CD4-positive, alpha-beta T cell treated with Interleukin-17A for 4 hours (primary cell): ENCODE data around the gene MIF4GD.
A peak's percentile ranks its signal among the peaks of the same experiment; 100 is the strongest.
"Not testable (repeated sequence)": the region's sequence is repeated elsewhere in the genome, so short reads cannot be mapped to it uniquely, and the experiment has no call there.

Source experiments
- DNase-seq: peaks from one replicate; pipeline ENCODE4 v3.0.0-alpha.2; 2020; ENCODE audit warnings: mixed read lengths

The MIF4GD gene

DNA sequence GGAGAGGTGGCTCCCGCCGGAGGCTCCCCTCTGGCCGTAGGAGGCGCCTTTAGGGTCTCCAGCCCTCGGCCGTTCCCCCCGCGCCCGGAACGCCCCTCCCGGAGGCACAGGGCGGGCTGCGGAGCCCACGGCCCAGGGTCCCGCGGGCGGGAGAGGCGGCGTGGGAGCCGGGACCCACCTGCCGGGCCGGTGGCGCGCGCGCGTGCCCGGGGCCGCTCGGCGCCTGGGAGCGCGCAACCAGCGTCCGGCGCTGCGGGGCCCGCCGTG lies at the start of gene MIF4GD:
TSS of gene MIF4GD (minus strand) at position 266 of the 267 bp plus-strand sequence. CDS start 1,036 bp downstream, outside the sequence.
- no peak for DNase-seq

DNA sequence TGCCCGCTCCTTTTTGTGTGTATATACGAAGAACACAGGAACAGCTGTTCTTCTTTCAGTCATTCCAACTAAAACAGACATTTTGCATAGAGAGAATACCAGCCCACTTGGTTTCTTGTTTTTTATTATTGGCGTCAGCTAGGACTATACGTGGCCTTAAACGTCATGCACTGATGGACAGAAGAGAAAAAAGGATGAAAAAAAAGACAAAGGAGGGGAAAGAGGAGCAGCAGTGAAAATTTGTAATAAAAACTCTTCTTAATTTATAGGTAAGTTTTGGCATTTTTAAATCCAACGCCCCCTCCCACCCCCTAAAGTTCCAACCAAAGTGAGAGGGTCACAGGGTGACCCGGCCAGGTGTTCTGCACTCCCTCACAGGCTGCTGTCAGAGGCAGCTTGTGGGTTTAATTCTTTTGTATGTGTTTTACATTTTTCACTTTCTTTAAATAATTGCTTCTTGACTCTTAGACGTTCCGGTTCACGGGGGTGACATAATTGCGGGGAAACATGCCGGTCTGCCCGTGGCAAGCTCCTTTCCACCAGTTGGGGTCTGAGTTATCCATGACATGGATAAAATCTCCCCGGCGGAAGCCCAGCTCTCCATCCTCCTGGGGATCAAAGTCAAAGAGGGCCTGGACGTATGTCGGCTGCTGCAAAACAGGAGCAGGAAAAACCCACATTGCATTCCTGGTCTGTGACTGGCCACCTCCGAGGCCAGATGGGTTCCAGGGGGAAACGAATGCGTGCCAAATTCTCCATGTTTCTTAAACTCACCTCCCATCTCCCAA lies 49.1 kb upstream of the MIF4GD start:
- DNase-seq: no peak

- no peak for DNase-seq
Measured at GRCh38 chr17:75318615-75319222, 47.7 kb upstream of the MIF4GD start.

DNA sequence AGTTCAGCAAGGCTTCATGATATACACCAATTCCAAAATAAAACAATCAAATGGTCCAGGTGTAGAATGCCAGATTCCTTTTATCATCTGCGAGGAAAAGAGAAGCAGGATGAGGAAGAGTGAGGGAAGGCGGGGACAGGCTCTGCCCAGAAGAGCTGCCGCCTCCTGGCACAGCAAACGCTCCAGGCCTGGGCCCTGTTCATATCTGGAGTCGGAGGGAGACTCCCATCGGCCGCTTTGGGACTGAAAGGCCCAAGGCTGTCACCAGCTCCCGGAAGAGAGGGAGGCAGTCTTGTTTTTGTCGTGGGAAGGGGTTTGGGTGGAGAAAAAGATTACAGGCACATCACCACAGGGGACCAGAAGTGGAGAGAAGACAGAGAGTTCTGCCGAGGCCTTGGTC lies 47.2 kb upstream of the MIF4GD start:
- DNase-seq: no peak

DNA sequence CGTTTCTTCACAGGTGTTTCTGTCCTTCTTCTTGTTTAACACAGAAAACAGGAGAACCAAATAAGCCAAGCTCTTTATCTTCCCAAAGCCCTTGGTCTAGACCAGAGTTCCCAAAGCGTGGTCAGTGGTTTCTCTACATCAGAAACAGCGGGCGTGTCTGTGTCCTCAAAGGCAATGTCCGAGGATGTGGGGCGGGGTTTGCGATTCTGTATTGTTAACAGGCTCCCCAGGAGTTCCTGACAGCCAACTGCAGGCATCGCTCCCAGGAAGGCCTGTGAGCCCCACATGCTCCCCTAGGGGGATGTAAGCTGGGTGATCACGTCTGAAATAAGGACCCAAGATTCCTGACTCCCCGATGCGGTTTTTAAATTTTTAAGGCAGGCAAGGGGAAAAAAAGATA lies 46.6 kb upstream of the MIF4GD start:
- DNase-seq: no peak

DNA sequence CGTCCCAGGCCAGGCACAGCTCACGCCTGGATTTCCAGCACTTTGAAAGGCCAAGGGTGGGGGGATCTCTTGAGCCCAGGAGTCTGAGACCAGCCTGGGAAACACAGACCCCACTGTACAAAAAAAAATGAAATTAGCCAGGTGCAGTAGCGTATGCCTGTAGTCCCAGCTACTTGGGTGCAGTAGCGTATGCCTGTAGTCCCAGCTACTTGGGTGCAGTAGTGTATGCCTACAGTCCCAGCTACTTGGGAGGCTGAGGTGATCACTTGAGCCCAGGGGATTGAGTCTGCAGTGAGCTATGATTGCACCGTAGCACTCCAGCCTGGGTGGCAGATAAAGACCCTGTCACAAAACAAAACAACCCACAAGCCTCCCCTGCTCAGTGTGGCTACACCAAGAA lies 45.2 kb upstream of the MIF4GD start:
- DNase-seq: no peak

DNA sequence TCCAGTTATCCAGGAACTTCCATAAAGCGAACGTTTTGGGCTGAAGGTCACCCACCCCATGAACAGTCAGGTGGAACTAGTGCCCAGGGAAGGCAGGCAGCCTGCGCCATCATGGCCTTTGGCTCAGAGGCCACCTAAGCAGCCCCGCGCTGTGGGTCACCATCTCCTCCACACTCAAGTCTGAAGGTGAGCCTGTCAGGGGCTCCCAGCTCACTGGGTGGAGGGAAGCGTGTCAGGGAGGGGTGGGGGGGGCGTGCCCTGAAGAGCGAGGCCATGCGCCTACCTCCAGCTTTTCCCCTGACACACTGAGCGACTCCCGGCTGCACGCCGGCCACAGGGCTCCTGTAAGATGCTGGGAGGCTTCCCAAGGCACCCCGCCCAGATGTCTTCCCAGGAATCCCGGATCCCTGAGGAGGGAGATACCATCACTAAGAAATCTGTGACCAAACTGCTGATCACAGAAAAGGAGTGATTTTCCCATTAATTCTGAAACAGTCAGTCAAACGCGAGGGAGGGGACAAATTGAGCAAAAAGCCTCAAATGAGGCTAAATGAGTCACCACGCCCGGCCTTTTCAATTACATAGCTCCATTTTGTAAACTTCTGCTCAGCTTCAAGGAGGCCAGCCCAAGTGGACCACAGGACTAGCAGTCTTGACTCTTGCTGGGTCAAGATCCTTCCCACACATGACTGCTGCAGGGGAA lies 44.7 kb upstream of the MIF4GD start:
- no peak for DNase-seq

GRCh38 chr17:75313941-75314551 lies 43.0 kb upstream of the MIF4GD start:
- no peak for DNase-seq

DNA sequence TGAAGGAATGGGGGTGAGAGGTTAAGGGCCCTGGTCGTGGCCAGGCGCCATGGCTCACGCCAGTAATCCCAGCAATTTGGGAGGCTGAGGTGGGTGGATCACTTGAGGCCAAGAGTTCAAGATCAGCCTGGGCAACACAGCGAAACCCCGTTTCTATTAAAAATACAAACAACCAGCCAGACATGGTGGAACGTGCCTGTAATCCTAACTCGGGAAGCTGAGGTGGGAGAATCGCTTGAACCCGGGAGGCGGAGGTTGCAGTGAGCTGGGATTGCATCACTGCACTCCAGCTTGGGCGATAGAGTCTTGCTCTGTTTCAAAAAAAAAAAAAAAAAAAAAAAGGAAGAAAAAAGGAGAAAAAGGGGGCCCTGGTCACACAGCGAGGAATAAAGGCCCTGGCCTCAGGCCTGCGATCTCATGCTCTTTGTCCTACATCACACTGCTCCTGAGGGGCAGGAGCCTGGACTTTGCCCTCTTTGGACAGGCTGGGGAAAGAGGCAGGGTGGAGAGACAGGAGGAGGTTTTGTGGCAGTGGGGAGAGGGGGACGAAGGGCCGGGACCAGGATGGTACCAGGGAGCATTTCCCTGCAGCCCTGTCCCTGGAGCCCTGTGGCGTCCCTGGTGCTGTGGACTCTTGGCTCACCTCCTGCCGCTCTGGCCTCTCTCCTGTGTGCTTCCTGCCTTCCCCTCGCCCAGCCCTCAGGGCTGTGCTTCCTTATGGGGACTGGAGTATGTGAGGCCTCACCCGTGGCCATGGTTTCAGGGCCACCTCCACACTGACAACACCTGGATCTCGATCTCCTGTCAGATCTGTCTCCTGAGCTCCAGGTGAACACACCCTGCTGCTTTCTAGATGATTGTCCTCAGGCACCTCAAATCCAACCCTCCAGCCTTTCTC lies 38.0 kb upstream of the MIF4GD start:
- no peak for DNase-seq

DNA sequence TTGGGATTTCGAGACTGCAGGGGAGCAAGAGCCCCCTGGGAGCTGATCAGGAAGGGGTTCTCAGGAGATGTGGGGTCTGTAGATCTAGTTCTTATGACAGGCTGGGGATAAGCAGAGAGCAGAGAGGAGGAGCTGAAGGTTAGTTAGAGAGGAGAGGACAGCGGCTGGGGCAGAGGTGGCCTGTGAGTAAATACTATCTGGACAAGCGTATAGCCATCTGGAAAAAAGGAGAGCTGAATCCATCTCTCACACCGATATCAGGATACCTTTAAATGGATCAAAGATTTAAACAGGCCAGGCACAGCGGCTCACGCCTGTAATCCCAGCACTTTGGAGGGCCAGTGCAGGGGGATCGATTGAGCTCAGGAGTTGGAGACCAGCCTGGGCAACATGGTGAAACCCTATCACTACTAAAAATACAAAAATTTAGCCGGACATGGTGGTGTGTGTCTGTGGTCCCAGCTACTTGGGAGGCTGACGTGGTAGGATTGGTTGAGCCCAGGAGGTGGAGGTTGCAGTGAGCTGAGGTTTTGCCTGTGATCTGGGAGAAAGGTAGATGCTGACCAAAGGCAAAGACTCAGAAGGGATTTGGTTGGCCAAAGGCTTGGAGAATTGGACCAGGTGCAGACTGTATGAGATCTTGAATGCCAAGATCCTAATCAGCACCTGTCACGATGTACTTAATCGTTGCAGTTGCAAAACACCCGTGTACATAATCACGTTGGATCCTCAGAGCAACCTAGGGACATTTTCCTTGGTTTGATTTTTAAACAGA lies 37.1 kb upstream of the MIF4GD start:
- no peak for DNase-seq

DNA sequence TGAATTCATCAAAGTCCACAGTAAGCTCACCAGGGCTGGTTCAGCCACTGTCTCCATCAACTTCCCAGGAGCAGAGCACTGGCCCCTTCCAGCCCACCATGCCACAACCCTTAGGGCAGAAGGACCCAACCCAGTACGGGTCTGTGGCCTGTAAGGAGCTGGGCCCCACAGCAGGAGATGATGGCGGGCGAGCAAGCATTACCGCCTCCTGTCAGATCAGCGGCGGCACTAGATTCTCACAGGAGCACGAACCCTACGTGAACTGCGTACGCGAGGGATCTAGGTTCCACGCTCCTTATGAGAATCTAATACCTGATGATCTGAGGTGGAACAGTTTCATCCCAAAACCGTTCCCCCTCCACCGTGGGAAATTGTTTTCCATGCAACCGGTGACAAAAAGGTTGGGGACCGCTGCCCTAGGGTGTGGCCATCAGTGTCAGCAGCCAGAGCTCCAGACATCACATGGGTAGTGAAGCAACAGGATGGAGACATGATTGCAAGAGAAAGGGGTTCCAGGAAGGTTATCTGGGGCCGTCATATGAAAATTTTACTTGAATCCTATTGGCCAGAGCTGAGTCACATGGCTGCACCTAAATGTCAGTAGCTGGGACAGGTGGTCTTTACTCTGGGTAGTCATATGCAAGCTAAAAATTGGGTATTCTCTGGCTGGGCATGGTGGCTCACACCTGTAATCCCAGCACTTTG lies 30.6 kb upstream of the MIF4GD start:
- DNase-seq: no peak

- DNase-seq: no peak
Measured at GRCh38 chr17:75301049-75301448, 30.0 kb upstream of the MIF4GD start.

- DNase-seq: no peak
Measured at GRCh38 chr17:75300280-75300679, 29.2 kb upstream of the MIF4GD start.

GRCh38 chr17:75295201-75296158 lies 24.4 kb upstream of the MIF4GD start:
- DNase-seq: no peak

GRCh38 chr17:75292810-75293448 lies 21.9 kb upstream of the MIF4GD start:
- not testable (repeated sequence) for DNase-seq

- peak; percentile 77 for DNase-seq
Measured at GRCh38 chr17:75289832-75290337, 18.9 kb upstream of the MIF4GD start.

- peak; percentile 95 for DNase-seq
Measured at GRCh38 chr17:75289115-75289831, 18.2 kb upstream of the MIF4GD start, which contains the start of gene SLC25A19. Gene SLC25A19 (minus strand): TSS chr17:75289433. CDS start chr17:75286764, 2,669 bp downstream.

DNA sequence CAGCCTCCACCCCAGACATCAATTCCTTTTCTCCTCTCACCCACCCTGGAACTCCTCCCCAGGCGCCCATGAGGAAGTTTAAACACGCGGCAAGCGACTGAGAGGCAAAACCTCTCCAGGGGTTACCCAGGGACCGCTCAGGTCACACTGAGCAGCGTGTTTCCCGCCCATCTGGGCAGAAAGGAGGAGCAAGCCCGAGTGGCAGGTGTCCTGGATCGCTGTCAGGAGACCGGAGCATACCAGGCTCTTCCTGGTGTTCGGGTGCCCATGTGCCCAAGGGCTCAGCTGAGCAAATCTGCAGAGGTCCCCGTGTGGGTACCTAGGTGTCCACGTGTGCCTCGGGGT lies 17.7 kb upstream of the MIF4GD start:
- DNase-seq: no peak

- no peak for DNase-seq
Measured at GRCh38 chr17:75288359-75288758, 17.3 kb upstream of the MIF4GD start.
